MM.1S (cell line): ENCODE measurements around the gene ANP32A.

Experiments
- DNase-seq: peaks from one replicate; pipeline ENCODE4 v3.0.0-alpha.2; 2015
- H2AFZ ChIP-seq: fragments of 300-600 bp; sonication (generic); 2 replicates; pipeline ENCODE4 v1.6.0; 2016; ENCODE audit warnings: antibody characterized with exemption, low read length
- H3F3A ChIP-seq: fragments of 300-600 bp; sonication (generic); 2 replicates; pipeline ENCODE4 v1.6.1; 2016; ENCODE audit warnings: mild to moderate bottlenecking, antibody characterized with exemption, low read length, moderate library complexity, mixed read lengths; ENCODE audit not compliant: insufficient read depth
- H3K27ac ChIP-seq: fragments of 300-600 bp; sonication (generic); 2 replicates; pipeline ENCODE4 v1.5.1; 2016; ENCODE audit warnings: mild to moderate bottlenecking, low read length
- H3K27me3 ChIP-seq: fragments of 300-600 bp; sonication (generic); replicated peaks from 2 replicates; pipeline ENCODE4 v1.6.0; 2016; ENCODE audit warnings: low read length; ENCODE audit not compliant: insufficient read depth
- H3K36me3 ChIP-seq: fragments of 300-600 bp; sonication (generic); replicated peaks from 2 replicates; pipeline ENCODE4 v1.6.1; 2016; ENCODE audit warnings: mild to moderate bottlenecking, low read length, mixed read lengths; ENCODE audit not compliant: insufficient read depth
- H3K4me1 ChIP-seq: fragments of 300-600 bp; sonication (generic); 2 replicates; pipeline ENCODE4 v1.6.1; 2016; ENCODE audit warnings: low read length, mixed read lengths
- H3K4me2 ChIP-seq: fragments of 300-600 bp; sonication (generic); 2 replicates; pipeline ENCODE4 v1.6.0; 2016; ENCODE audit warnings: low read depth, low read length
- H3K4me3 ChIP-seq: fragments of 300-600 bp; sonication (generic); 2 replicates; pipeline ENCODE4 v1.5.1; 2016; ENCODE audit warnings: low read length, mixed read lengths
- H3K79me2 ChIP-seq: fragments of 300-600 bp; sonication (generic); 2 replicates; pipeline ENCODE4 v1.6.1; 2016; ENCODE audit warnings: mixed run types, low read length, mixed read lengths
- H3K9ac ChIP-seq: fragments of 300-600 bp; sonication (generic); 2 replicates; pipeline ENCODE4 v1.6.1; 2016; ENCODE audit warnings: low read length, mixed read lengths
- H3K9me2 ChIP-seq: fragments of 300-600 bp; sonication (generic); replicated peaks from 2 replicates; pipeline ENCODE4 v1.6.1; 2016; ENCODE audit warnings: mild to moderate bottlenecking, low read length, mixed read lengths; ENCODE audit not compliant: insufficient read depth
- H3K9me3 ChIP-seq: fragments of 300-600 bp; sonication (generic); replicated peaks from 2 replicates; pipeline ENCODE4 v1.6.1; 2016; ENCODE audit warnings: mild to moderate bottlenecking, low read length, mixed read lengths; ENCODE audit not compliant: insufficient read depth
- H4K20me1 ChIP-seq: fragments of 300-600 bp; sonication (generic); 2 replicates; pipeline ENCODE4 v1.6.1; 2016; ENCODE audit warnings: mild to moderate bottlenecking, low read length, moderate library complexity, mixed read lengths; ENCODE audit not compliant: insufficient read depth
- EZH2 ChIP-seq: fragments of 300-600 bp; sonication (generic); optimal IDR thresholded peaks from 2 replicates; pipeline ENCODE3; 2017; ENCODE audit warnings: low read depth, mild to moderate bottlenecking, antibody characterized with exemption, low read length, mixed read lengths
- EZH2phosphoT487 ChIP-seq: fragments of 300-600 bp; sonication (generic); IDR thresholded peaks from 2 replicates; pipeline ENCODE4 v1.6.1; 2018; ENCODE audit warnings: antibody characterized with exemption, low read length
- TF ChIP-seq, protein P1 (sequence below): fragments of 300-600 bp; sonication (generic); IDR thresholded peaks from 2 replicates; pipeline ENCODE4 v1.5.1; 2016; ENCODE audit warnings: antibody characterized with exemption, low read length, mixed read lengths

ANP32A gene

DNA sequence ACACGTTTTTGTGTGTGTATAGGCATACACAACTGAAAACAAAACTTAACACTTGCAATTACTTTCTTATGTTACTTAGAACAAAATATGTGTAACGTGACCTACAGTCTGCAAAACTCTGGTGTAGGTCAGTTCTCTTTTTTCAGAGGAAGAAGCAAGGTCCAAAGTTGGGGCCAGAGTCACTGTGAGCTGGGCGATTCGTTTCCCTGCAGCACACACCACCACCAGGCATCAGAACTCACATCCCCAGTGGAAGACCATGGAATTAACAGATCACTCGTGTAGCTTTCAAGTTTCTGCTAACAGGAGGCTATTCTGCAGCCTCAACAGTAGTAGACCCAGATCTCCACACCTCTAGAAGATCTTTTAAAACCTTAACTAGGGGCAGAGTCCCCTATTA, 25.8 kb downstream of the ANP32A start:
- H3K4me3 ChIP-seq = no peak overlapping the region
- H3K4me2 ChIP-seq = peak overlapping the region; percentile 14; the same call in 1 of the 2 replicates
- no peak overlapping the region for H2AFZ ChIP-seq
- H3K36me3 ChIP-seq = peaks cover 5% of the 10 kb centered on the region; the same call in 1 of the 2 replicates
- no peaks in the 10 kb centered on the region for H3K9me3 ChIP-seq
- H3K9me2 ChIP-seq = no peaks in the 10 kb centered on the region
- TF ChIP-seq EZH2phosphoT487 (no peak), EZH2 (no peak)
- TF ChIP-seq, protein P1, sequence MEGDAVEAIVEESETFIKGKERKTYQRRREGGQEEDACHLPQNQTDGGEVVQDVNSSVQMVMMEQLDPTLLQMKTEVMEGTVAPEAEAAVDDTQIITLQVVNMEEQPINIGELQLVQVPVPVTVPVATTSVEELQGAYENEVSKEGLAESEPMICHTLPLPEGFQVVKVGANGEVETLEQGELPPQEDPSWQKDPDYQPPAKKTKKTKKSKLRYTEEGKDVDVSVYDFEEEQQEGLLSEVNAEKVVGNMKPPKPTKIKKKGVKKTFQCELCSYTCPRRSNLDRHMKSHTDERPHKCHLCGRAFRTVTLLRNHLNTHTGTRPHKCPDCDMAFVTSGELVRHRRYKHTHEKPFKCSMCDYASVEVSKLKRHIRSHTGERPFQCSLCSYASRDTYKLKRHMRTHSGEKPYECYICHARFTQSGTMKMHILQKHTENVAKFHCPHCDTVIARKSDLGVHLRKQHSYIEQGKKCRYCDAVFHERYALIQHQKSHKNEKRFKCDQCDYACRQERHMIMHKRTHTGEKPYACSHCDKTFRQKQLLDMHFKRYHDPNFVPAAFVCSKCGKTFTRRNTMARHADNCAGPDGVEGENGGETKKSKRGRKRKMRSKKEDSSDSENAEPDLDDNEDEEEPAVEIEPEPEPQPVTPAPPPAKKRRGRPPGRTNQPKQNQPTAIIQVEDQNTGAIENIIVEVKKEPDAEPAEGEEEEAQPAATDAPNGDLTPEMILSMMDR = no peak
- peaks cover 34% of the 10 kb centered on the region for H3F3A ChIP-seq
- peaks cover 68% of the 10 kb centered on the region for H3K4me1 ChIP-seq
- peak overlapping the region; percentile 69; the same call in 1 of the 2 replicates for H3K27ac ChIP-seq
- DNase-seq = no peak
- H4K20me1 ChIP-seq = peaks cover 40% of the 10 kb centered on the region
- H3K9ac ChIP-seq = no peak overlapping the region
- peaks cover 100% of the 10 kb centered on the region for H3K79me2 ChIP-seq
- no peaks in the 10 kb centered on the region for H3K27me3 ChIP-seq

DNA sequence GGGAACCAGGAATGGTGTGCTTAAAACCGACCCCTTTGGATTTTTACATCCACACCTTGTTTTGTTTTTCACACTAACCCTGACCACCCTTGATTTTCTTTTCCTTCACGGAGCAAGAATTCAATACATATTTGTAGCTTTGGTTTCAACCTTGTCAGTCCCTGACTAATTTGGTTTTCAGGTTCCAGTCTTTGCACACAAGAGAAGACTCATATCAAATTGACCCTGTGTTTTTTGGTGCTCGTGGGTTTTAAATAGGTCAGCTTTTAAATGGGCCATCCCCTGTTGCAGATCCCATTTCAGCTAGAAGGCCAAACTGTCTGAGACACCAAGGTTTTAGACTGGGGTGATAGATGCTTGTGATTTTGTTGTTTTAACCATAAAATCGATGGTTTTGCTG, 26.4 kb downstream of the ANP32A start:
- no peaks in the 10 kb centered on the region for H3K9me2 ChIP-seq
- TF ChIP-seq EZH2 = no peak
- no peak for TF ChIP-seq EZH2phosphoT487
- TF ChIP-seq, protein P1 = no peak
- 0 out of 2 replicates have a peak, but pooled peaks cover under 1% of the 10 kb centered on the region for H3K36me3 ChIP-seq
- peaks cover 36% of the 10 kb centered on the region for H4K20me1 ChIP-seq
- no peak overlapping the region for H2AFZ ChIP-seq
- no peak overlapping the region; the same call in 1 of the 2 replicates for H3K27ac ChIP-seq
- peaks cover 68% of the 10 kb centered on the region for H3K4me1 ChIP-seq
- H3K4me3 ChIP-seq = no peak overlapping the region
- H3F3A ChIP-seq = peaks cover 34% of the 10 kb centered on the region
- no peak for DNase-seq
- no peak overlapping the region for H3K4me2 ChIP-seq
- H3K27me3 ChIP-seq = no peaks in the 10 kb centered on the region
- peaks cover 100% of the 10 kb centered on the region for H3K79me2 ChIP-seq
- H3K9ac ChIP-seq = no peak overlapping the region
- H3K9me3 ChIP-seq = no peaks in the 10 kb centered on the region

DNA sequence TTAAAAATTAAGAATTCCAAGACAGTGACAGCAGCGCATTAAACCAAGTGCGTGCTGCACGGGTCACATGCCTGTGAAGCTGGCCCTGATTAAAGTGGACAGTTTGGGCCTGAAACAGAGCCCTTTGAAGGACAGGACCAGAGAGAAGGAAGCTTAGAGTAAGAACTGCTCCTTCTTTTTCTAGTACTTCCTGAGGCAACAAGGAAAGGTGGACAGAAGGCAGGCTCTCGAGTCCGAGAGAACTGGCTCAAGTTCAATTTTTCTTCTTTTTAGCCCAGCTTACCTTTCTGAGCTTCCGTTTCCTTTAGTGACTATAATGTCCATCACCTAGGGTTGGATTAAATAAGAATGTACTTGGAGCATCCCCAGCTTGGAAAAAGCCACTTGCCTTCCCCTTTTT, 26.9 kb downstream of the ANP32A start:
- no peaks in the 10 kb centered on the region for H3K27me3 ChIP-seq
- no peak overlapping the region for H2AFZ ChIP-seq
- no peaks in the 10 kb centered on the region for H3K36me3 ChIP-seq
- no peak overlapping the region for H3K4me2 ChIP-seq
- peaks cover 34% of the 10 kb centered on the region for H3F3A ChIP-seq
- H3K4me3 ChIP-seq = no peak overlapping the region
- H3K27ac ChIP-seq = no peak overlapping the region
- no peaks in the 10 kb centered on the region for H3K9me3 ChIP-seq
- H3K79me2 ChIP-seq = peaks cover 100% of the 10 kb centered on the region
- H3K4me1 ChIP-seq = peaks cover 68% of the 10 kb centered on the region
- peaks cover 34% of the 10 kb centered on the region for H4K20me1 ChIP-seq
- H3K9me2 ChIP-seq = no peaks in the 10 kb centered on the region
- H3K9ac ChIP-seq = no peak overlapping the region
- no peak for DNase-seq
- TF ChIP-seq EZH2 (no peak), EZH2phosphoT487 (no peak)
- TF ChIP-seq, protein P1 = no peak
